WTC11 (cell line): ENCODE measurements around the gene NR0B2. TPM values are rescaled to one million over a fixed set of nuclear protein-coding genes. Genes with fewer than 3 reads are reported as not detected.
A peak's percentile ranks its signal among the peaks of the same experiment; 100 is the strongest.

Source experiments
- ATAC-seq: fragments of 200-7000 bp; cut with Tn5 transposase; 2 replicates; pipeline ENCODE4 v1.10.0; 2021; ENCODE audit warnings: mild to moderate bottlenecking, moderate library complexity
- CTCF ChIA-PET: fragments of 300-600 bp; sonication (Branson Sonifier 250); formaldehyde crosslinking; loops from one replicate; lab custom pipeline; 2021; ENCODE audit warnings: antibody characterized with exemption; lab: Charles Lee
- POLR2A ChIA-PET: fragments of 350-600 bp; sonication (Branson Sonifier 250); formaldehyde crosslinking; loops from one replicate; lab custom pipeline; 2021; ENCODE audit warnings: antibody characterized with exemption; lab: Charles Lee
- DNase-seq: peaks from one replicate; pipeline ENCODE4 v3.0.0; 2021; ENCODE audit warnings: low spot score
- H3K27ac Mint-ChIP-seq: 2 replicates; pipeline ENCODE4 v1.8.0; 2021; ENCODE audit warnings: mixed read lengths
- H3K27me3 Mint-ChIP-seq: 2 replicates; pipeline ENCODE4 v1.8.0; 2021; ENCODE audit warnings: low read depth, mild to moderate bottlenecking, moderate library complexity, mixed read lengths
- H3K36me3 Mint-ChIP-seq: 2 replicates; pipeline ENCODE4 v1.8.0; 2021; ENCODE audit warnings: mixed read lengths
- H3K4me1 Mint-ChIP-seq: 2 replicates; pipeline ENCODE4 v1.8.0; 2022; ENCODE audit warnings: mixed read lengths
- H3K4me3 Mint-ChIP-seq: 2 replicates; pipeline ENCODE4 v1.8.0; 2021; ENCODE audit warnings: mild to moderate bottlenecking, moderate library complexity, mixed read lengths
- H3K9me3 Mint-ChIP-seq: 2 replicates; pipeline ENCODE4 v1.8.0; 2021; ENCODE audit warnings: mixed read lengths
- ARID4B ChIP-seq: sonication (generic); formaldehyde crosslinking; IDR thresholded peaks from 2 replicates; pipeline ENCODE4 v1.8.0; 2023; ENCODE audit warnings: missing genetic modification reagents, mild to moderate bottlenecking, borderline replicate concordance
- CDX4 ChIP-seq: fragments of 250-450 bp; sonication (Bioruptor Pico); IDR thresholded peaks from 2 replicates; pipeline ENCODE4 v1.9.0; 2021; ENCODE audit warnings: moderate library complexity, mild to moderate bottlenecking, inconsistent platforms, borderline replicate concordance
- CREB1 ChIP-seq: sonication (generic); formaldehyde crosslinking; IDR thresholded peaks from 2 replicates; pipeline ENCODE4 v1.8.0; 2023; ENCODE audit warnings: mild to moderate bottlenecking, missing genetic modification reagents
- E2F1 ChIP-seq: sonication (generic); formaldehyde crosslinking; IDR thresholded peaks from 2 replicates; pipeline ENCODE4 v1.8.0; 2022; ENCODE audit warnings: mild to moderate bottlenecking, missing genetic modification reagents
- ELF4 ChIP-seq: sonication (generic); formaldehyde crosslinking; IDR thresholded peaks from 2 replicates; pipeline ENCODE4 v1.8.1; 2022; ENCODE audit warnings: low read depth, mild to moderate bottlenecking, moderate library complexity, missing genetic modification reagents
- EMX1 ChIP-seq: fragments of 250-450 bp; sonication (Bioruptor Pico); IDR thresholded peaks from 2 replicates; pipeline ENCODE4 v1.8.0; 2021; ENCODE audit warnings: mild to moderate bottlenecking
- GRHL2 ChIP-seq: fragments of 250-450 bp; sonication (Bioruptor Pico); IDR thresholded peaks from 2 replicates; pipeline ENCODE4 v1.8.0; 2022; ENCODE audit warnings: mild to moderate bottlenecking, moderate library complexity; ENCODE audit not compliant: insufficient replicate concordance, severe bottlenecking
- IRF1 ChIP-seq: sonication (generic); formaldehyde crosslinking; IDR thresholded peaks from 2 replicates; pipeline ENCODE4 v1.8.0; 2023; ENCODE audit warnings: missing genetic modification reagents
- JAZF1 ChIP-seq: fragments of 250-450 bp; sonication (Bioruptor Pico); IDR thresholded peaks from 2 replicates; pipeline ENCODE4 v1.9.0; 2021; ENCODE audit warnings: moderate library complexity, mild to moderate bottlenecking, inconsistent platforms
- MYBL2 ChIP-seq: sonication (generic); formaldehyde crosslinking; IDR thresholded peaks from 2 replicates; pipeline ENCODE4 v1.8.1; 2023; ENCODE audit warnings: mild to moderate bottlenecking, moderate library complexity, missing genetic modification reagents
- NR2C2 ChIP-seq: sonication (generic); formaldehyde crosslinking; IDR thresholded peaks from 2 replicates; pipeline ENCODE4 v1.8.0; 2022; ENCODE audit warnings: mild to moderate bottlenecking, missing genetic modification reagents
- PRDM15 ChIP-seq: sonication (generic); formaldehyde crosslinking; IDR thresholded peaks from 2 replicates; pipeline ENCODE4 v1.8.0; 2022; ENCODE audit warnings: missing genetic modification reagents
- PRRX2 ChIP-seq: fragments of 250-450 bp; sonication (Bioruptor Pico); IDR thresholded peaks from 2 replicates; pipeline ENCODE4 v1.8.0; 2021; ENCODE audit warnings: mild to moderate bottlenecking
- STAT6 ChIP-seq: sonication (generic); formaldehyde crosslinking; conservative IDR thresholded peaks from 2 replicates; pipeline ENCODE4 v1.8.1; 2023; ENCODE audit warnings: mild to moderate bottlenecking, low read depth, missing genetic modification reagents, moderate library complexity
- TP53 ChIP-seq: sonication (generic); formaldehyde crosslinking; IDR thresholded peaks from 2 replicates; pipeline ENCODE4 v1.8.1; 2023; ENCODE audit warnings: mild to moderate bottlenecking, missing genetic modification reagents
- ZNF121 ChIP-seq: sonication (generic); formaldehyde crosslinking; IDR thresholded peaks from 2 replicates; pipeline ENCODE4 v1.8.0; 2023; ENCODE audit warnings: missing genetic modification reagents
- ZNF138 ChIP-seq: sonication (generic); formaldehyde crosslinking; conservative IDR thresholded peaks from 2 replicates; pipeline ENCODE4 v1.8.1; 2022; ENCODE audit warnings: mild to moderate bottlenecking, moderate library complexity, missing genetic modification reagents
- ZNF219 ChIP-seq: sonication (generic); formaldehyde crosslinking; IDR thresholded peaks from 2 replicates; pipeline ENCODE4 v1.8.0; 2023; ENCODE audit warnings: missing genetic modification reagents, mild to moderate bottlenecking, borderline replicate concordance
- ZNF317 ChIP-seq: sonication (generic); formaldehyde crosslinking; IDR thresholded peaks from 2 replicates; pipeline ENCODE4 v1.8.1; 2023; ENCODE audit warnings: low read depth, mild to moderate bottlenecking, moderate library complexity, missing genetic modification reagents, borderline replicate concordance
- total RNA-seq: library from RNA; stranded (reverse); gene quantifications from 3 replicates; pipeline ENCODE4 v1.2.3, GENCODE V29; 2021
- TF ChIP-seq, protein P1 (sequence below): sonication (generic); formaldehyde crosslinking; IDR thresholded peaks from 2 replicates; pipeline ENCODE4 v1.8.1; 2022; ENCODE audit warnings: mild to moderate bottlenecking, moderate library complexity, missing genetic modification reagents

Gene NR0B2
- total RNA-seq, 1 experiment from 2014 or later, result not detected

DNA sequence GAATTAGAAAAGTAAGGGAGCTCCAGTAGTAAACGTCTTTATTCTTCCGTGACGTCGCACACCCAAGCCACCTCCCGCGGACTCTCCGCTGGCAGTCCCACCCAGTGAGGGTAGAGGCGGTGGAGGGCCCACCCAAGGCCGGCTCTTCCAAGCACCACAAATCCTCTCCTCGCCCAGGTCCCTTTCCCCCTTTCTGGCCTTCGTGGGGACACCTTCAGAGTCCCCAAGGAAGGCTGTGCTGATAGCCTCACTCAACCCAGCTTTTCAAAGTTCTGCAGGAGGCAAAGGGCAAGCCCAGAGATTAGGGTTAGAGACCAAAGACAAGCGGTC is 23.3 kb downstream of the NR0B2 start (continued):
- TF ChIP-seq GRHL2 (CRISPR knock-in tag) (no peak), NR2C2 (CRISPR knock-in tag) (no peak), STAT6 (CRISPR knock-in tag) (no peak), ZNF138 (no peak), PRDM15 (CRISPR knock-in tag) (no peak)

- POLR2A ChIA-PET, result interaction anchor here (0.7 to 1.8 kb wide), 4 partner anchors 11 to 117 kb away, joined by 3 to 15 read pairs (median 8); partner anchors contain the start of gene GPATCH3
- H3K27ac Mint-ChIP-seq, result peak within 1 kb of the TSS; percentile 95
- H3K4me3 Mint-ChIP-seq, result peak within 1 kb of the TSS; percentile 97
- no peaks in the 10 kb centered on the region for H3K27me3 Mint-ChIP-seq
- ATAC-seq (peak; percentile 89), DNase-seq (peak; percentile 67)
- no peaks in the 10 kb centered on the region for H3K9me3 Mint-ChIP-seq
- H3K36me3 Mint-ChIP-seq, result peaks cover 48% of the 10 kb centered on the region
- peaks cover 8% of the 10 kb centered on the region for H3K4me1 Mint-ChIP-seq
- CTCF ChIA-PET, result interaction anchor here (0.6 to 2.1 kb wide), 11 partner anchors 10 to 390 kb away, joined by 3 to 11 read pairs (median 4); partner anchors contain the start of genes GPATCH3 and NR0B2
- no peak for TF ChIP-seq IRF1
- TF ChIP-seq MYBL2, result peak; percentile 84; the same call in 1 of the 2 replicates
- no peak for TF ChIP-seq CREB1
- no peak for TF ChIP-seq TP53 (CRISPR knock-in tag)
- TF ChIP-seq PRRX2 (CRISPR knock-in tag), result no peak
- no peak for TF ChIP-seq JAZF1 (CRISPR knock-in tag)
- TF ChIP-seq EMX1 (CRISPR knock-in tag), result peak; percentile 75; the same call in 1 of the 2 replicates
- peak; percentile 76; the same call in 1 of the 2 replicates for TF ChIP-seq ZNF219 (CRISPR knock-in tag)
- TF ChIP-seq ZNF317 (CRISPR knock-in tag), result peak; percentile 63; the same call in 1 of the 2 replicates
- TF ChIP-seq, protein P1, sequence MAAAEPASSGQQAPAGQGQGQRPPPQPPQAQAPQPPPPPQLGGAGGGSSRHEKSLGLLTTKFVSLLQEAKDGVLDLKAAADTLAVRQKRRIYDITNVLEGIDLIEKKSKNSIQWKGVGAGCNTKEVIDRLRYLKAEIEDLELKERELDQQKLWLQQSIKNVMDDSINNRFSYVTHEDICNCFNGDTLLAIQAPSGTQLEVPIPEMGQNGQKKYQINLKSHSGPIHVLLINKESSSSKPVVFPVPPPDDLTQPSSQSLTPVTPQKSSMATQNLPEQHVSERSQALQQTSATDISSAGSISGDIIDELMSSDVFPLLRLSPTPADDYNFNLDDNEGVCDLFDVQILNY, result peak; percentile 43; the same call in 1 of the 2 replicates
- peak; percentile 96 for TF ChIP-seq ARID4B (CRISPR knock-in tag)
- no peak for TF ChIP-seq ELF4 (CRISPR knock-in tag)
- TF ChIP-seq ZNF121 (CRISPR knock-in tag), result no peak
- TF ChIP-seq CDX4, result no peak
- TF ChIP-seq NR2C2 (CRISPR knock-in tag), result no peak
- TF ChIP-seq E2F1 (CRISPR knock-in tag), result no peak
Measured at GRCh38 chr1:26889551-26890466, 24.0 kb downstream of the NR0B2 start, which contains the start of gene GPN2. Gene GPN2 (minus strand): TSS chr1:26890283. CDS start chr1:26890096, 187 bp downstream.
